Activated T-cell treated with anti-CD3 and anti-CD28 coated beads, Interleukin-2, amount 50 U/mL, for 4 hours (primary cell): ENCODE measurements around the gene BSCL2. TPM values are rescaled to one million over a fixed set of nuclear protein-coding genes. Genes with fewer than 3 reads are reported as not detected.
A peak's percentile ranks its signal among the peaks of the same experiment; 100 is the strongest.

Source experiments
- ATAC-seq, 2 donors: fragments of 200-7000 bp; cut with Tn5 transposase; one replicate each; pipeline ENCODE4 v1.10.0; 2021
- DNase-seq: peaks from one replicate; pipeline ENCODE4 v3.0.0-alpha.2; 2020
- H3K27me3 Mint-ChIP-seq: one replicate; pipeline ENCODE4 v1.8.0; 2021; ENCODE audit warnings: low read depth, mixed read lengths
- H3K36me3 Mint-ChIP-seq: one replicate; pipeline ENCODE4 v1.8.0; 2022; ENCODE audit warnings: mixed read lengths; ENCODE audit not compliant: insufficient read depth
- H3K4me1 Mint-ChIP-seq: one replicate; pipeline ENCODE4 v1.8.0; 2021; ENCODE audit warnings: low read depth, mixed read lengths
- H3K4me3 Mint-ChIP-seq: one replicate; pipeline ENCODE4 v1.8.0; 2021; ENCODE audit warnings: mild to moderate bottlenecking, moderate library complexity, mixed read lengths
- H3K9me3 Mint-ChIP-seq: one replicate; pipeline ENCODE4 v1.8.0; 2021; ENCODE audit warnings: mixed read lengths
- total RNA-seq, 3 donors: library from RNA; stranded (reverse); gene quantifications; one replicate each; pipeline ENCODE4 v1.2.1, GENCODE V29; 2021

The BSCL2 gene
- total RNA-seq, 3 donors from 2014 or later = 23.6 to 29.6 (median 26.9) TPM

DNA sequence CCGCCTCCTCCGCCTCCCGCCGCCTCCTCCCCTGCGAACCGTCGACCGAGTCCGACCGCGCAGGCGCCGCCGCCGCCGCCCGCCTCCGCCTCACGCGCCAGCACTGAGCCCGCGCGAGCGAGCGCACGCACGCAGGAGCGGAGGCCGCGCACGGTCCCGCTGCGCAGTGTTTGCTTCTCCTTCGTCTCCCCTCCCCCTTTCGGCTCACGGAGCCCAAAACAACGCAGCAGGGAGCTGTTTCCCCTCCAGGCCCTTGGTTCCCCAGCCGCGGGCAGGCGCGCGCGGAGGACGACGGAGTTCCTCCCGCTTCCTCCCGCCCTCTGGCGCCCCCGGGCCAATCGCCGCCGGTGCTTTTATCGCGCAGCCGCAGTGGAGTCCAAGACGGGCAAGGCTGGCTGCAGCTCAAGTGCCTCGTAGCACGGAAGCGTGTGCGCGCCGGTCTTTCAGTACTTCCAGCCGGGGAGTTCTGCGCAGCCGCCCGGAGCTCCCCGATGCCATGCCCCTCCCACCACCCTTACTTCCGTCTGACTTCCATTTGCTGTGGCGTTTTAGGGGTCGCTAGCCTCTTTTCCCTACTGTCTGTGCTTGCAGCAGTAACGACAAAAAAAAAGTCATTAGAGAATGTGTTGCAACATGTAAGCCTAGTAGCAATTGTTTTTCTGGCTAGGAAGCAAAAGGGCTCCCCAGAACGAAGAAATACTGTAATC is 20.1 kb upstream of the BSCL2 start, which contains the start of gene HNRNPUL2:
TSS of gene HNRNPUL2 (minus strand) at position 293 of the 707 bp plus-strand sequence. CDS start 301 bp downstream, outside the sequence.
- peaks cover 35% of the 10 kb centered on the region for H3K36me3 Mint-ChIP-seq
- no peaks in the 10 kb centered on the region for H3K27me3 Mint-ChIP-seq
- peak within 1 kb of the TSS; percentile 99 for H3K4me3 Mint-ChIP-seq
- ATAC-seq = peak; percentile 82 to 83
- DNase-seq = peak; percentile 97
- H3K4me1 Mint-ChIP-seq = peaks cover 41% of the 10 kb centered on the region
- no peaks in the 10 kb centered on the region for H3K9me3 Mint-ChIP-seq

DNA sequence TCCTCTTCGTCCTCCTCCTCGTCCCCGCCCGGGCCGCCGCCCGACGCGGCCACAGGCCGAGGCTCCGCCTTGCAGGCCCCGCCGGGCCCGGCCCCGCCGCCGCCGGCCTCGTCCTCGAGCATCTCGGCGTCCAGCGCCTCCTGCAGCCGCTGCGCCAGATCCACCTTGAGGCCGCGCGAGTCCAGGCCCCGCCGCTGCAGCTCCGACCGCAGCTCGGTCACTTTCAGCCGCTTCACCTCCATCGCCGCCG is 19.6 kb upstream of the BSCL2 start:
- Mint-ChIP-seq H3K9me3 (no peaks in the 10 kb centered on the region), H3K27me3 (no peaks in the 10 kb centered on the region), H3K4me1 (peaks cover 46% of the 10 kb centered on the region), H3K4me3 (peak overlapping the region; percentile 99), H3K36me3 (peaks cover 40% of the 10 kb centered on the region)
- DNase-seq = no peak
- peak; percentile 12 to 13 for ATAC-seq

DNA sequence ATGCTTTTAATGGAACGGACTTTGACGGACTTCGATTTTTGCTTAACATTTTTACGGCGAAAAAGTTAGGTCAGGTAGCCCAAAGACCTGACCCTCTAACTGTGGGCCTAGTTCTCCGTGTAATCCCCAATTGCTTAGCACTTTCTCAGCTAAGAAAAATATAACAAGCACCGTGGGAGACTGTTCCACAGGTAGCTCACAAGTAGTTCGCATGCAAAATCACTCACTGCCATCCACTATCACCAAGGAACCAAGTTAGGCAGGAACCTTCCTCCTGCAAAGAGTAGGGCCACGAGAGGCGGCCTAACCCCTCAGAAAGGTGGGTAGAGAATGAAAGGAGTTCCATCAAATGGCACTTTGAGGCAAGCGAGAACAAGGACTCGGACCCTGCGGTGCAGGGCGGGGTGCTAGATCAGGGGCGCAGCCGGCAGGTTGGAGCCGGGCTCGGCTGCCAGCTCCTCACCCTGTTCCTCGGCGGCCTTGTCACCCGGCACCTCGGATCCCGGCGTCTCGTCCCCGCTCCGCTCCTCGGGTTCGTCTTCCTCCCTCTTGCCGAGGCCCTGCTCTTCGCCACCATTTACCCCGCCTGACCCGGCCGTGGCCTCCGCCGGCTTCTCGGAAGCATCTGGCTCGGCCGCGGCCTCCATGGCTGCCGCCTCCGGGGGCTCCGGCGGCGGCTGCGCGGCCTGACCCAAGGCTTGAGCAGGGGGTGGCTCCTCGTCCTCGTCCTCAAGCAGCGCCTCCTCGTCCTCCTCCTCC is 19.1 kb upstream of the BSCL2 start:
- peak overlapping the region; percentile 99 for H3K4me3 Mint-ChIP-seq
- DNase-seq (peak; percentile 19), ATAC-seq (no peak)
- H3K9me3 Mint-ChIP-seq = no peaks in the 10 kb centered on the region
- H3K4me1 Mint-ChIP-seq = peaks cover 48% of the 10 kb centered on the region
- peaks cover 43% of the 10 kb centered on the region for H3K36me3 Mint-ChIP-seq
- no peaks in the 10 kb centered on the region for H3K27me3 Mint-ChIP-seq

DNA sequence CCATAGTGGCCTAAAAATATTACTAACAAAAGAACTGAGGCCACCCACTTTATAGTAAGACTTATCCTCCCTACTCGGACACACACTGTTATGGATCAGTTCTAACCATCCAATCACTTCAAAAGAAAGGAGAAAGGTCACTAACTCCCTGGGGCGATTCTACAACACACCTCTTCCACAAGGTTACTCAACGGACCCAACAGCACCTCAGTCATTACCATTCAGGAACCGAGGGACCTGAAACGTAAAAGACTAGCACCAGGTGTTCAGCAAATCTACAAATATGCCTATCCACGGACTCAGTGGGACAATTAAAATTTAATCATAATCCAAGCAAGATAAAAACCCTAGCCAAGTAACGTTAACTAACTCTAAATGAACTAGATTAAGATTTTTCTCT is 18.4 kb upstream of the BSCL2 start:
- H3K36me3 Mint-ChIP-seq = peaks cover 48% of the 10 kb centered on the region
- H3K4me1 Mint-ChIP-seq = peaks cover 45% of the 10 kb centered on the region
- H3K4me3 Mint-ChIP-seq = peak overlapping the region; percentile 99
- ATAC-seq (no peak), DNase-seq (no peak)
- no peaks in the 10 kb centered on the region for H3K27me3 Mint-ChIP-seq
- no peaks in the 10 kb centered on the region for H3K9me3 Mint-ChIP-seq

DNA sequence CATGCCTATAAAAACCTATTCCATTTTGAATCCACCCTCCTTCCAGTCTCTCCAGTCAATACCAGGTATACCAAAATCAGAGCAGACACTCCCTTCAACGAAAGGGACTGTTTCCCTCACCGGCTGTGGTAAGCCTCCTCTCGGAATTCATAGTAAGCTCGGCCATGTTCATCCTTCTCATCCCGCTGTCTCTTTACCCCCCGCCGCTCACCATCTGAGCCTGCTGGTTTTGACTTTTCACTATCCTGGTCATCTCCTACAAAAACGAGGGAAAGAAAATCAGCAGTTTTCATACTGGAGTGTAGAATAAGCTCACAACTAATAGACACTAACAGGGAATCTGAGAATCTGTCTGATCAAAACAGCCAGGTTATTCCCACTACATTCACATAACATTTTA is 16.9 kb upstream of the BSCL2 start:
- no peak for ATAC-seq
- DNase-seq = no peak
- Mint-ChIP-seq H3K36me3 (peaks cover 56% of the 10 kb centered on the region), H3K9me3 (no peaks in the 10 kb centered on the region), H3K27me3 (no peaks in the 10 kb centered on the region), H3K4me1 (peaks cover 41% of the 10 kb centered on the region), H3K4me3 (peak overlapping the region; percentile 99)

DNA sequence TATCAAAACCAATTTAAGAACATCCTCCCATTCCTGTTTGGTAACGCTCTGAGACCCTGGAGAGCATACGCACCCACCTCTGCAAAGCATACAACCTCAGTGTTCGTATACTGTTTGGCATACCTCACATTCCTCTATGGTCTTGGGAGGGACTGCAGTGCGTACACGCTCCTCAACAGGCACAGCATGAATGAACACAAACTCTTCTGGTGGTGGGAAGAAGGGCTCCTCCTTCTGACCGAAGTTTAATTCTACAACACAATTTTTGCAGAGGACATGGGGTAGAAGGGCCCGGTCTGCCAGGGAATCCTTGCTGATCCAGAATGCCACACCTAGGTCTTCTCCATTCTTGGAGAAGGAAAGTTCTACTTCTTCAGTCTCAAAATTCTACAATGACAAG is 14.8 kb upstream of the BSCL2 start:
- Mint-ChIP-seq H3K4me3 (no peak overlapping the region), H3K9me3 (no peaks in the 10 kb centered on the region), H3K27me3 (no peaks in the 10 kb centered on the region), H3K36me3 (peaks cover 66% of the 10 kb centered on the region), H3K4me1 (peaks cover 45% of the 10 kb centered on the region)
- ATAC-seq (no peak), DNase-seq (no peak)

DNA sequence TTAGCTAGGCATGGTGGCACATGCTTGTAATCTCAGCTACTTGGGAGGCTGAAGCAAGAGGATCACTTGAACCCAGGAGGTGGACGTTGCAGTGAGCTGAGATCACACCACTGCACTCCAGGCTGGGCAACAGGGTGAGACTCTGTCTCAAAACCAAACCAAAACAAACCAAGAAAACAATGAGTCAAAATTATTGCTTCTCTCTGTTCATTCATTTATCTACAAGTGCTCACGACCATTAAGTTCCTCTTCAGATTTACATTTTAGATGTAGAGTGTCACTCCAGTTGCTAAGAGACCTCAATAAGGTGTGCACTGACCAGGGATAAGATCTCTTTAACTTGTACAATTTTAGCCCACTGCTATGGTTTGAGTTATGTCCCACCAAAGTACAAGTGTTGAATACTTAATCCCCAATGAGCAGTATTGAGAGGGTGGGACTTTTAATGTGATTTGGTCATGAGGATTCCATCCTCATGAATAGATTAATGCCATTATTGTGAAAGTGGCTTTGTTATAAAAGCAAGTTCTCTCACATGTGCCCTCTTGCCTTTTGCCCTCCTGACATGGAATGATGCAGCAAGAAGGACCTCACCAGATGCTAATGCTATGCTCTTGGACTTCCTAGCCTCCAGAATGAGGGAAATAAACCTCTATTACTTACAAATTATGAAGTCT is 12.2 kb upstream of the BSCL2 start:
- H3K4me1 Mint-ChIP-seq = peaks cover 40% of the 10 kb centered on the region
- no peaks in the 10 kb centered on the region for H3K9me3 Mint-ChIP-seq
- no peak for DNase-seq
- H3K27me3 Mint-ChIP-seq = no peaks in the 10 kb centered on the region
- peaks cover 71% of the 10 kb centered on the region for H3K36me3 Mint-ChIP-seq
- no peak overlapping the region for H3K4me3 Mint-ChIP-seq
- peak in 1 of 2 donors; percentile 18 for ATAC-seq

DNA sequence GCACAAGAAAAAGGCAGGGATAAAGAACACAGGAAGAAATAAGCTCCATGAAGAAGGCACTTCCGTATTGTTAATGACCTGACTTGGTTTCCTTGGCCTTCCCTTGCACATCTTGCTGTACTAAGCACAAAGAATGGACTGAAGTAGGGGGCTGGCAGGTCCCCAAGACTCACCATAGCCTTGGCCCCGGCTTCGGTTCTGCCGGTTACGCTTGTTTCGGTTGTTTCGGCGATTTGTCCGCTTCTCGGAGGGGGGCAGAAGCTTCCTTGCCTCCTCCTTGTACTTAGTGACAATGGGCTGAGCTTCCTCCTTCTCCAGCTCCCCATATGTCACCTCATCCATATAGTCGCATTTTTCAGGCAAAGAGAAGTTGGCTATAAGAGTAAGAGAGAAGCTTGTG is 9.6 kb upstream of the BSCL2 start:
- ATAC-seq (no peak), DNase-seq (no peak)
- H3K4me3 Mint-ChIP-seq = no peak overlapping the region
- H3K27me3 Mint-ChIP-seq = no peaks in the 10 kb centered on the region
- H3K4me1 Mint-ChIP-seq = peaks cover 39% of the 10 kb centered on the region
- peaks cover 61% of the 10 kb centered on the region for H3K36me3 Mint-ChIP-seq
- H3K9me3 Mint-ChIP-seq = no peaks in the 10 kb centered on the region

DNA sequence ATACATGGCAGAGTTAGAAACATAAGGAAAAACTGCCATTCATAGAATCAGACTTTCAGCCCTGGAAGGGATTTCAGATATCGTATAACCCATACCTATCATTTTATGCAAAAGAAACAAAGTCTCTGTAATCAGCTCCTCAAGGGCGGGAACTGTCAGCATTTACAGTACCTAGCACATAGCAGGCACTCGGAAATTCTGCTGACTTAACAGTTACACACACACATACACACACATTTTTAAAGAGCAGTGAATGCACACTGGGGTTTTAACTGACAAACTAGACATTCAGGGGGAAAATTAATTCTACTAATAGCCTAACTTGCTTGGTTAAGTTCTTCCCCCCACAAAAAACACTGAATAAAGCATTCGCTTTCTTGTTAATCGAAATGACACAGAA is 9.0 kb upstream of the BSCL2 start:
- Mint-ChIP-seq H3K27me3 (no peaks in the 10 kb centered on the region), H3K4me1 (peaks cover 35% of the 10 kb centered on the region), H3K4me3 (no peak overlapping the region), H3K9me3 (no peaks in the 10 kb centered on the region), H3K36me3 (peaks cover 58% of the 10 kb centered on the region)
- ATAC-seq (no peak), DNase-seq (no peak)

DNA sequence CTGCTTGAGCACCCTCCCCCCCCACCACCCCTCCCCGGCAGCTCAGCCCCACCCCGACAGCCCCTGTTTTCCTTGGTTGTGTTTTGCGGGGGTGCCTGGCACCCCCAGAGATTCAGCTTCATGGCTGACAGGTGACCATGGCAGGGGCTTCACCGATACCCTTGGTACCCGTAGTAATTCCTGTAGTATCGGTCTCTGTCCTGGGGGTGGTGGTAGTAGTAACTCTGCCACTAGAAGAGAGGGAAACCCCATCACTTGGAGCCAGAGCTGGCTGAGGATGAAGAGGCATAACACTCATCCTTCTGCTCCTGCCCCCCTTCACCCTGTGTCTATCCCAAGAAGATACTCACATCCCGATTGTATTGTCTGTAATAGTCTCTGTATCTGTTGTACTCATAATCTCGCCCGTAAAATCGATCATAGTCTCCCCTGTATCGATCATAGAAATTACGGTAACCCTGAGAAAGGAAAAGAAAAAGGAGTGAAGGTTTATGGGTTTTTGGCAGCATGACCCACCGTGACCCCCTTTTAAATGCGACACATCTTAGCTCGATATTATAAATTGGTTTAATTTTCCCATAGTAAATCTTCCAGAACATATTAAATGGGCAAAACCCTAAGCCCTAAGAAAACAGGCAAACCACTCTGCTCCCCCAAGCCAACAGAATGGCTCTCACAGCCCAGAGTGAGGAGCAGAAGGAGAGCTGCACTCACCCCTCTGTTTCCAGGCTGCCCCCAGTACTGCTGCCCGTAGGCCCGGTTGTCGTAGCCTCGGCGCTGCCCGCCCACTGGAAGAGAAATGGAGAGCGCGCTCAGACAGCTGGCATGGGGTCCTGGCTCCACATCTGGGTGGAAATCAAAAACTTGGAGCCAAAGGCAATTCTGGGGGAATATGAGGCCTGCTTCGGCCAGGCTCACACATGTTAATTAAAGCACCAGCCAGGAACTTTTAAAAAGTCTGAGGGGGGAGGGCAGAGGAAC is 8.2 kb upstream of the BSCL2 start:
- no peaks in the 10 kb centered on the region for H3K9me3 Mint-ChIP-seq
- H3K27me3 Mint-ChIP-seq = no peaks in the 10 kb centered on the region
- ATAC-seq (no peak), DNase-seq (no peak)
- H3K4me1 Mint-ChIP-seq = peaks cover 38% of the 10 kb centered on the region
- H3K4me3 Mint-ChIP-seq = no peak overlapping the region
- H3K36me3 Mint-ChIP-seq = peaks cover 57% of the 10 kb centered on the region

DNA sequence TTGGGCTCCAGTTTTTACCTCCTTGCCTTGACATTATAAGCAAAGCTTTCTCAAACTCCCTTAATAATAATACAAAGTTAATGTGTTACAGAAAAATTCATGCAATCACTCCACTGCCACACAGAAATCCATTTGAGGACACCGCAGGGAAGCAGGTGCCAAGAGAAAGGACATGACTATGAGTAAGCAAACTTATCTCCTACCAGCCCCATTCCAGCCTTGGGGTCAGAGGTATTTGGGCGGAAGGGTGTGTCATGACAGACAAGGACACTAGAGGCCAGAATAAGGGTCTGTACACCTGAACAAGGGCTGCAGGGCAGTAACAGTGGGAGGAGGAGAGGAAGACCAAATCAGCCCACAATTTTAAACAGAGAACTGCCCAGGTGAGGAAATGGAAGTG is 6.1 kb upstream of the BSCL2 start:
- H3K9me3 Mint-ChIP-seq = no peaks in the 10 kb centered on the region
- ATAC-seq (no peak), DNase-seq (no peak)
- H3K27me3 Mint-ChIP-seq = no peaks in the 10 kb centered on the region
- no peak overlapping the region for H3K4me3 Mint-ChIP-seq
- H3K36me3 Mint-ChIP-seq = peaks cover 55% of the 10 kb centered on the region
- H3K4me1 Mint-ChIP-seq = peaks cover 52% of the 10 kb centered on the region

DNA sequence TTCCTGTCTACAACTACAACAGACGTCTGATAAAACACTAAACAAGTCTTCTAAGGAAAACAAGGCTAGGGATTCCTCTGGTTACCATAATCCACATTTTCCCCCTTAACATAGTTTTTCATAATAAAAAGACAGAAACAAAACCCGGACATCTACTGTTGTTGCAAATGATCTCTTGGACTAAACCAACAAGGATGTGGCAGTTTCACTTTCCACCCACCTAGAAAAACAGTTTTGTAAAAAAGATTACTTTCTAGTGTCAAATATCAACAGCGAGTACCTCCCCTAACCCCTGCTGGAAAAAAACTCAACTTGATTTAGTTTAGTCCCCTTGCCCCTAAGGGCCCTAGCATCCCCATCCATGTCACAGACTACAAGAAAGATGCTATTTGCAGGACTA is 5.6 kb upstream of the BSCL2 start:
- ATAC-seq (no peak), DNase-seq (no peak)
- no peaks in the 10 kb centered on the region for H3K27me3 Mint-ChIP-seq
- peaks cover 51% of the 10 kb centered on the region for H3K36me3 Mint-ChIP-seq
- H3K9me3 Mint-ChIP-seq = no peaks in the 10 kb centered on the region
- peaks cover 52% of the 10 kb centered on the region for H3K4me1 Mint-ChIP-seq
- H3K4me3 Mint-ChIP-seq = no peak overlapping the region

DNA sequence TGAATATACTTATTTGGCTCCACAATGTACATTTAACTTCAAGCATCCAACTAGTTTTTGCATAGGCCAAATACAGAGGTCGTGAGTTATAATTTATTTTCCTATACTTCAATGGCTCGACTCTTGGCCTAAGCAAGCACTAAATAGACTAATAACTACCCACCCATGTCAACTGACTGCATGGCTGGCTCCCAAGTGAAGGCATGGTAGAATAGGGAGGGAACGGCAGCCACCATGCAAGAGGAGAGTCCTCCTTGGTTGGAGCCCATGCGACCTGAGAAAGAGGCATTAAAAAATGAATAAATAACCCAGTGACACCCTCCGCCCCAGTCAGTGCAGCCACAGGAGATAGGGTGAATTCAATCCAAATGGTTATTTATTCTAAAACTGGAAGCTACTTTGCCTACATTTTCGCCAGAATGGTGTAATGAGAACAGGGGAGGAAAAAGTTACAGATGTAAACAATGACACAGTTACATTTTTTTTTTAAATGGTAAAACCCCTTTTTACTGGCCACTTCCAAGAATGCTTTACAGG is 5.1 kb upstream of the BSCL2 start:
- H3K4me3 Mint-ChIP-seq = no peak overlapping the region
- no peaks in the 10 kb centered on the region for H3K27me3 Mint-ChIP-seq
- H3K4me1 Mint-ChIP-seq = peaks cover 53% of the 10 kb centered on the region
- no peak for ATAC-seq
- H3K9me3 Mint-ChIP-seq = no peaks in the 10 kb centered on the region
- no peak for DNase-seq
- peaks cover 47% of the 10 kb centered on the region for H3K36me3 Mint-ChIP-seq

DNA sequence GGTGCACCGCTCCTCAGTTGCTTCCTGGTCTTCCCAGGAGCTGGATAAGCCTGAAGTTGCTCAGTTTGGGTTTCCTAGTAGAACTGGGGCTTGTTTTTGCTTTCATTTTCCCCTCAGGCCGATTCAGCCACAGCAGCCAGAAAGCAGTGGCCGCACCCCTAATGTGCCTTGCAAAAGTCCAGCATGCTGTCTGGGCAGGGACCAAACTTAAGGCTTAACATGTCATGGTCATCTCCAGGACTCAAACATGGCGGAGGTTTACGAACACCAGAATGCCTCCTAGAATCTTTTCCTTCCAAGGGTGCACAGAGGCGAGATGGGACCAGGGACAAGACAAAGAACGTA is 2.7 kb upstream of the BSCL2 start:
- no peaks in the 10 kb centered on the region for H3K27me3 Mint-ChIP-seq
- ATAC-seq = no peak
- DNase-seq = peak; percentile 14
- H3K4me1 Mint-ChIP-seq = peaks cover 71% of the 10 kb centered on the region
- H3K4me3 Mint-ChIP-seq = peak overlapping the region; percentile 94
- peaks cover 28% of the 10 kb centered on the region for H3K36me3 Mint-ChIP-seq
- H3K9me3 Mint-ChIP-seq = no peaks in the 10 kb centered on the region
